ENCODE results near the gene MOK. TPM values are rescaled to one million over a fixed set of nuclear protein-coding genes. Genes with fewer than 3 reads are reported as not detected.

Gene MOK
- polyA plus RNA-seq, 1 donor from 2014 or later = 63.6 TPM

Other genes starting within 250 kb of the MOK start
- 206 and 232 TPM in 2 replicates for gene HSP90AA1, start 218.1 kb downstream of the MOK start, polyA plus RNA-seq
- 26.3 and 28.6 TPM in 2 replicates for gene WDR20, start 165.3 kb downstream of the MOK start, polyA plus RNA-seq
- 13.3 and 15.3 TPM in 2 replicates for gene ZNF839, start 14.6 kb upstream of the MOK start, polyA plus RNA-seq
- 23.1 and 31.6 TPM in 2 replicates for gene CINP, start 57.7 kb upstream of the MOK start, polyA plus RNA-seq
- 6.7 and 7.0 TPM in 2 replicates for gene TECPR2, start 57.8 kb upstream of the MOK start, polyA plus RNA-seq
- gene ANKRD9, start 204.6 kb upstream of the MOK start, polyA plus RNA-seq = 1.5 and 2.0 TPM in 2 replicates

Data from neural cell (in vitro differentiated cells).